ENCODE measurements around the gene SLC2A8.

SLC2A8 gene

DNA sequence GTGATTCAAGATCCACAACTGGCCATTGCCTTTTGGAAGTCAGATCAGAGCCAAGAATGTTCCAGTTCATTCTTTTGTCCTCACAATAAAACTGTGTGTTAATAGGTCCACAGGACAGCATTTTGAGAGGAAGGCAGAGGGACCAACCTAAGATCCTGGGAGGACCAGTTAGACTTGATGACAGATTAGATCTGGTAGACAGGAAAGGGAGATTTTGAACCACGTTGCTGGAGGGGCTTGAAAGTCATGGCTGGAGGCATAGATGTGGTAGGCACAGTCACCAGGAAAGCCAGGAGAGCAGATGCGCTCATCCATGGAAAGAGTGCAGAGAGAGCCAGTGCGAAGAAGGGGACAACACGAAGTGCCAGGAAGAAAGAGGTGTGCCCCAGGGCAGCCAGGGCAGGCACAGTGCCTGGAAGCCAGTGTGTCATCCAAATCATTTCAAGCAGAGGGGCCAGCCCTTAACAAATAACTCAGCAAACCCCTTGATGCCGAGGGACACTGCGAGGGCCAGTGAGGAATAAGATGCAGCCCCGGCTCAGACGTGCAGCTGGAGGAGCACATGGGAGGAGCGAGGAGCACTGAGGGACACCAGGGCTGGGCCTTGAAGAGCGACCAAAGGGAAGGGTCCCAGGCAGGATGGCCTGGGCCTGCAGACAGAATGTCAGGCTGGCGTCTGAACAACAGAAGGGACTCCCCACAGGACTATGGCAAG is 12.8 kb upstream of the SLC2A8 start:
- DNase-seq: peak; percentile 5

DNA sequence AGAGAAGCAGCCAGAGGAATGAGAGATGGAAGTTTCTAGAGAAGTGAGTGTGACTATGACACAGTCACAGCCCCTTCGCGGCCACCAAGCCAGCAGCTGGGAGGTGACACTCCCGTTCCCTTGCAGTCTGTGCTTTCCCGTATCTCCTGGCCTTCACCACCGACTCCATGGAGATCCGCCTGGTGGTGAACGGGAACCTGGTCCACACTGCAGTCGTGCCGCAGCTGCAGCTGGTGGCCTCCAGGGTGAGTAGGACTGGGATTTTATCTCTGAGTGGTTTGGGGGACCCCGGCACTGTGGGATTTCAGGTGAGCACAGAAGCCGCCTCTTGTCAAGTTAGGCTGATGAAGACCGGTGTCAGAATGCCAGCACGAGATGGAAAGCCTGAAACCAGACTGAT is 12.1 kb upstream of the SLC2A8 start:
- no peak for DNase-seq

DNA sequence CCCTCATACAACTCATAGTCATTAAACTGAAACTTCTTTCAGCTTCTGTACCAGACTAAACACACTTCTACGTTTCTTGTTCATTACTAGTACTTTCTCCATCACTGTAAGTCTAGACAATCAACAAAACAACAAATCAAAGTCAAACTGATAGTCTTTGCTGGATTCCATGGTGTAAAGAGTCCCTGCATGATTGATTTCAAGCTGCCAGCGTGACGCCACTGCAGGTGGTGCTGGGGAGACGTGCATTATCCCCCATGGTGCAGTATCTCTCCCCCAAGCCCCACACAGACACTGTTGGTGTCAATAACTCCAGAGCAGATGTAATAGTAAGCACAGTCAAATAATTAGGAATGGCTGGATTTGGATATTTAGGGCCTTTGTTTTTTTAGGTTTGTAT is 10.7 kb upstream of the SLC2A8 start:
- peak; percentile 4 for DNase-seq

DNA sequence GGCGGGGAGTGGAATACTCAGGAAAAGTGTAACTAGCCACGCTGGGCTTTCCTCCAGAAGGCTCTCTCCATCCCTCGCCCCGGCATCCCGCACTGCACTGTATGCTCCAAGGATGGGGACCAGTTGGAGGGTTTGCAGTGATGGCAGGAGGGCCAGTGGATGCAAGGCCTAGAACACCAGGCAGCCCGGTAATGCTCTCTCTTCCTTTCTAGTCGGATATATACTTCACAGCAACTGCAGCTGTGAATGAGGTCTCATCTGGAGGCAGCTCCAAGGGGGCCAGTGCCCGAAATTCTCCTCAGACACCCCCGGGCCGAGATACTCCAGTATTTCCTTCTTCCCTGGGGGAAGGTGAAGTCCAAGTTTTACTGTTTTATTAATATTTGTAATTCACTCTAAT is 10.0 kb upstream of the SLC2A8 start:
- no peak for DNase-seq

DNA sequence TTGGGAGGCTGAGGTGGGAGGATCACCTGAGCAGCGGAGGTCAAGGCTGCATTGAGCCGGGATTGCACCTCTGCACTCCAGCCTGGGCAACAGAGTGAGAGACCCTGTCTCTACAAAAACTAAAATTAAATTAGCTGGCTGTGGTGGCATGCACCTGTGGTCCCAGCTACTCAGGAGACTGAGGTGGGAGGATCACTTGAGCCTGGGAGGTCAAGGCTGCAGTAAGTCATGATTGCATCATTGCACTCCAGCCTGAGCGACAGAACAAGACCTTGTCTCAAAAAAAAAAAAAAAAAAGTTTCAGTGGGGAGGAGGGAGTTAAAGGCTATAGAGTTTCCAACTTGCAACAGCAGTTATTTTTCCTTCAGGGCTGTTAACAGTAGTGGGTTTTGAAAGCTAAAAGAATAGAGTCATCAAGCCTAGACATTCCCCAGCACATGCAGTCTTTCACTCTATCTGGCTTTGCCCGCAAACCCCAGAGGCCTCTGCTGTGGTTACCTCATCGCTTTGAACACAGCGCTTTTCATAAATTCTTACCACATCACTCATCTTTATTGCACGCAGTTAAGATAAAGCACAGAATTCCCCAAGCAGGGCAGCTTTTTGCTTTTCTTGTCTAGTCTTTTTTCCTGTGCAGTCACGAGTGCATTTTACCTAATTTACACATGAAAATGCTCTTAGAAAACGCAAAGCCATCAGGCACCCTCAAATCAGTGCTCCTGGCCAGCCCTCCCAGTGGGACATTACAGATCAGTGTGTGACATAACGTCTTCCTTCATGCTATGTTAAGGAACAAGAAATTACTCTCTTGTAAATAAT is 8.7 kb upstream of the SLC2A8 start:
- peak; percentile 80 for DNase-seq

DNA sequence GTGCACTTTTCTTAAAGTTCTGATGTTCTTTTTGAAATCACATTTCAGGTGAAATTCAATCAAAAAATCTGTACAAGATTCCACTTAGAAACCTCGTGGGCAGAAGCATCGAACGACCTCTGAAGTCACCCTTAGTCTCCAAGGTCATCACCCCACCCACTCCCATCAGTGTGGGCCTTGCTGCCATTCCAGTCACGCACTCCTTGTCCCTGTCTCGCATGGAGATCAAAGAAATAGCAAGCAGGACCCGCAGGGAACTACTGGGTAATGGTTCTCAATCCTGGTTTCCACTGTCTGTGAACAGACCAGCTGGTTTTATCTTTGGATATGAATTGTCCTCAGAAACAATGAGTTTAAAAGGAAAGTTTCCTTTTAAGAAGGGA is 8.1 kb upstream of the SLC2A8 start:
- DNase-seq: no peak

DNA sequence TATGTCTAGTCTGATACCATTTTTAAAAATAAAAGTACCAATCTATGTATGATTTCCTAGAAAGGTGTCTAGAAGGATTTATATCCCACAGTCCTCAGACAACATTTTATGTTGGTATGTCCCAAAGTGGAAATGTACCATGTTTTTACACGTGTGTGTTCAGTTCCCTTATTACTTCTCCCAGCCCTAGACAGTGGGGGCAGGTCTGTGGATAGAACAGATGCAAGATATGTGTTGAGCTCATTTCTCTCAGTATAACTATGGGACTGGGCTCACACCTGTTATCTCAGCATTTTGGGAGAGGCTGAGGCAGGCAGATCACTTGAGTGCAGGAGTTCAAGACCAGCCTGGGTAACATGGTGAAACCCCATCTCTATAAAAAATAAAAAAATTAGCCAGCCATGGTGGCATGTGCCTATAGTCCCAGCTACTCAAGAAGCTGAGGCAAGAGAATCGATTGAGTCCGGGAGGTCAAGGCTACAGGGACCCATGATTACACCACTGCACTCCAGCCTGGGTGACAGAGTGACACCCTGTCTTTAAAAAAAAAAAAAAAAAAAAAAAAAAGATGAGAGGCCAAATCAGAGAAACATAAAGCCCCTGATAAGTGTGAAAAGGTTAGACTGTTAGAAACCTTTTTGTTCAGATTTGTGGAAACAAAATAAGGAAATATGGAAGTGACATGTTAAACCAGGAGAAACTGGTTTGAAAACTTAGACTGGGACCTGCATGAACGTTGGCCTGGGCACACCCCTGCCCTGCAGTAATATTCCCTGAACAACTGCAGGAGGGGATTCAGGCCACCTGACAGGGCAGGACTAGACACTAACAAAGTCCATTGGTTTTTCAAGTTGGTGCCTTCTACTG is 7.4 kb upstream of the SLC2A8 start:
- DNase-seq: no peak

DNA sequence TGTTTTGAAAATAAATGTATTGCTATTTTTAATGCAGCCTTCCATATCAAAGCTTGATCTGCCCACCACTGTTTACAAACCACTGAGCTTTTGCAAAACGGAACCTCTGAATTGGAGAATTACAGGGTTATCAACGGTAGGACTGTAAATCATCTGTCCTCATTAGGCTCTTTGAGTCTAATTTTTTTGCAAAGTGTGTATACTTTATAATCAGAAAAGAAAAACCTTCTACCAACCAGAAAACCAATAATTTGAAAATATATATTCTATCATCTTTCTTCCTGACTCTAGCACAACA is 6.8 kb upstream of the SLC2A8 start:
- DNase-seq: no peak

DNA sequence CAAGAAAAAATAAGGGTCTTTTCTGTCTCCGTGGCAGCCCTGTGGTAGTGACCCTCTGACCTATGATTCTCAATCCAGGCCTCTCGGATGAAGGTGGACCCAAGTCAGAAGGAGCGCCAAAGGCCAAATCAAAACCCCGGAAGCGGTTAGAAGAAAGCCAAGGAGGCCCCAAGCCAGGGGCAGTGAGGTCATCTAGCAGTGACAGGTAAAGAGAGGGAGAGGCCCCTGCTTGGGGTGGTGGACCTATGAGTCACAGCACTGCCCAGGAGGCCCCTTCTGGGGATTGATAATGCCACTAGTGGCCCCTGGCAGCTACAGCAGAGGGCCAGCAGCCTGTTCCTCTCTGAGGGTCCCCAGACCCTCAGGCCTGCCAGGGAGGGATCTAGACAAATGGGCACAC is 6.4 kb upstream of the SLC2A8 start:
- no peak for DNase-seq

DNA sequence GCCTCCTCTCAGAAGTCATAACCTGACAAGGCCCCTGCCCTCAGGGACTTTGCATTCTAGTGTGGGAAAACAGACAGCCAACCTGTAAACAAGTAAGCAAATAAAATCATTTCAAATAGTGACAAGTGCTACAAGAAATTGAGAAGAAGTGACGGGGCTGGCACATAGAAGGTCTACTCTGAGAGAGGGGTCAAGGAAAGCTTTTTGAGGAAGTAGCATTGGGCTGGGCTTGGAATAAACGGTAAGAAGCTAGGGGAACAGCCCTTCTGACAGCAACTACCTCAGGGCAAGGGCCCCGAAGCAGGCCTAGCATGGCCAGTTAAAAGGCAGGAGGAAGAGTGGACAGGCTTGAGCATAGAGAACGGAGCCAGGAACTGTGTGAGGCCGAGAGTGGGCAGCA is 4.8 kb upstream of the SLC2A8 start:
- DNase-seq: no peak

DNA sequence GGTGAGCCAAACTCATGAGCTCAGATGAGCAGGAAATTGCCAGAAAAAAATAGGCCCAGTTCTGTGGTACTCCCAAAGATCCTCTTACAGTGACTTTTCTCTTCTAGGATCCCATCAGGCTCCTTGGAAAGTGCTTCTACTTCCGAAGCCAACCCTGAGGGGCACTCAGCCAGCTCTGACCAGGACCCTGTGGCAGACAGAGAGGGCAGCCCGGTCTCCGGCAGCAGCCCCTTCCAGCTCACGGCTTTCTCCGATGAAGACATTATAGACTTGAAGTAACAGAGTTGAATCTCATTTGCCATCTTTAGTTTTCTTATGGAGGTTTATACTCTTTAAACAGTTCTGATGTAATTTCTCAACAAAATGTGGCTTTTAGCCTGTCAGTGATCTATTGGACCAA is 4.0 kb upstream of the SLC2A8 start:
- no peak for DNase-seq

DNA sequence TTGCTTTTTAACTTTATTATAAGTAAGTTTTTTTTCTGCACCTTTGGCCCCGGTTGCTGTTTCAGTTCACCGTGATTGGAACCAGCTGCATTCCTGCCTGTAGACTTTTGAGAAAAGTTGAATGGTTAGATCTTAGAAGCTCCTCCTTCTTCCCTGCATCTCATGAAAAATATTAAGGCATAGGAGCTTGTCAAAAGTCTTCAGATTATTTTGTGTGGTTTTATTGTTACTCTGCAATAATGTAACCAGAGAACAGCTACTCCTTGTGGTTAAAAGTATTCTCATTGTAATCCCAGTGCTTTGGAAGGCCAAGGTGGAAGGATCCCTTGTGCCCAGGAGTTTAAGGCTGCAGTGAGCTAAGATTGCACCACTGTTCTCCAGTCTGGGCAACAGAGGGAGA is 3.3 kb upstream of the SLC2A8 start:
- no peak for DNase-seq

DNA sequence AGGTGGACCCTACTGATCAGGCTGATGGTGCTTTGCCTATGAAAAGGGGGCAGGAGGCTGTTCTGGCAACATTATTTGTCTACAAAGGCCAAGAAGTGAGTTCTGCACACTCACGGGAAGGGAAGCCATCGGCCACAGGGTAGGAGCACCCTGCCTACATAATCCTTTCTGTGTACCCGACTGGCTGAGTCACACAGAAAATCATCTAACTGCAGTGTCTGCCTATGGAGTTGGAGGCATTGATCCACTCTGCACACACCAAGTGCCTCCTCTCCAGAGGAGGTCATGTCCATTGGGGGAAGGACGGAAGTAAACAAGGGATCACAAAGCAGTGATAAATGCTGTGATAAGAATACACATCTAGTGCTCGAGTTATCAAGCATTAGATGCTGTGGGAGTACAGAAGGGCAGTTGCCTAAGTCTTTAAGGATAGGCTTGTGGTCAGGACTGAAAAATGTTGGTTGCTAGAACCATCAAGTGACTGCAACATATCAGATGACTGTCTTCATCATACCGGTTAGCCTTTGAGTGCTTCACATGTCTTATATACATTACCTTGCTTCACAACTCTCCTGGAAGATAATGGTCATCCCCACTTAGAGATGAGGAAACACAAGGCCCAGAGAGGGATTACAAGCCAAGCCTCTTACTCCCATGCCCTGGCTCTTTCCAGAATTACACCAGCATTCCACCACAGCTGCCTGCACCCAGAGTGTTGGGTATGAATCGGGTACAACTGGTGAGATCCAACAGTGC is 1.3 kb upstream of the SLC2A8 start:
- DNase-seq: no peak

DNA sequence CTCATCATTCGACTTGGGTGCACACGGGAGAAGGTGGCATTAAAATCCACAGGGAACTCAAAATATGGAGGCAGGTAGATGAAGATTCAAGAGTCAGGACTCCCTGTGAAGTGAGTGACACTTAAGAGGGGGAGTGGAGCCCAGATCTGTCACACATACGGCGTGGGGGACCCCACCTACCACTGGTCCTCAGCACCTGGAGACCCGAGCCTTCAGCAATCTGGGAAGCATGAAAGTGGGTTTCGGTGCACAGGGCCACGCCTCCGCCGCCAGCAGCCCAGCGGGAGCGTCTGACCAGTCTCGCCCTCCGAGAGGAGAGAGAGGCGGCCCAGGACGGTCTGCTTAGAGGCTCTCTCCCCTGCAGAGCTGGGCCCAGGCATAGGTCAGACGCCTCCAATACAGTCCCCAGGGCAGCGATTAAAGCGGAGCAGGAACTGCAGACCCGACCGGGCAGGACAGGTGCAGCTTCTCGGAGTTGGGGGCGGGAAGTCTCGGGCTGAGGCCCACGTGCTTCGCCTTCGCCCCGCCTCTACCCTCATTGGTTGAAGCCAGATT is 639 bp upstream of the SLC2A8 start:
- no peak for DNase-seq

DNA sequence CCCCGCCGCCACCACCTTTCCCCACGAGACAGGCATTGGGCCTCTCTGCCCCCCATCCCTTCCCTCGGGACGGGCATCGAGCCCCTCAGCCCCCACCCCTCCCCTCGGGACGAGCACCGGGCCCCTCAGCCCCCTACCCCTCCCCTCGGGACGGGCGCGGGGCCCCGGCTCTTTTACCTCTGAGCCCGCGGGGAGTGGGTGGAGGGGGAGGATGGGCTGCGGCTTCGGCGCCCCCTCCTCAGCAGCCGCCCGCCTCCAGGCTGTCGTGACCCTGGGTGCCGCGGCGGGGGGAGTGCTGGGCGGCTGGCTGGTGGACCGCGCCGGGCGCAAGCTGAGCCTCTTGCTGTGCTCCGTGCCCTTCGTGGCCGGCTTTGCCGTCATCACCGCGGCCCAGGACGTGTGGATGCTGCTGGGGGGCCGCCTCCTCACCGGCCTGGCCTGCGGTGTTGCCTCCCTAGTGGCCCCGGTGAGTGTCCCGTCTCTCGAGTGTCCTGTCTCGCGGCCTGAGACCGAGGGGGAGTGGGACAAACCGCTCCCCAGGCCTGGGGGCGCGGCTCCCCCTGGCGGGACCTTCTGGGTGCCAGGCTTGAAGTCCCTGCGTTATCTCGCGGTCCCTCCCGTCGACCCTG is 791 bp downstream of the SLC2A8 start:
- DNase-seq: peak; percentile 52

DNA sequence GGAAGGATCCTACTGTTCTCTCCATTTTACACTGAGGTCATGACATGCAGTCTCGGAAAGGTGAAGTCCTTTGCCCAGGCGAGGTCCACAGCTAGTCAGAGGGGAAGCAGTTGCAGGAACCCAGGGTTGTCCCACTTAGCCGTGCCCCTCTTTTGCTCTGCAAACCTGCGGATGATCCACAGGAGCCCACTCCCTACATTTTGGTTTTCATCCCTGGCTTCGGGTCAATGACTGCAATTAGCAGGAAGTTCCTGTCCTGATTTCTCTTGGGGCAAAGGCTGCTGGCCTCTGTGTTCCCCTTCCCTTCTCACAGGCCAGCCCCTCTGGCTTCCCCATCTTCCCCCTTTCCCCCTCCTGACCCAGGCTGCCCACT is 1.3 kb downstream of the SLC2A8 start:
- DNase-seq: no peak

DNA sequence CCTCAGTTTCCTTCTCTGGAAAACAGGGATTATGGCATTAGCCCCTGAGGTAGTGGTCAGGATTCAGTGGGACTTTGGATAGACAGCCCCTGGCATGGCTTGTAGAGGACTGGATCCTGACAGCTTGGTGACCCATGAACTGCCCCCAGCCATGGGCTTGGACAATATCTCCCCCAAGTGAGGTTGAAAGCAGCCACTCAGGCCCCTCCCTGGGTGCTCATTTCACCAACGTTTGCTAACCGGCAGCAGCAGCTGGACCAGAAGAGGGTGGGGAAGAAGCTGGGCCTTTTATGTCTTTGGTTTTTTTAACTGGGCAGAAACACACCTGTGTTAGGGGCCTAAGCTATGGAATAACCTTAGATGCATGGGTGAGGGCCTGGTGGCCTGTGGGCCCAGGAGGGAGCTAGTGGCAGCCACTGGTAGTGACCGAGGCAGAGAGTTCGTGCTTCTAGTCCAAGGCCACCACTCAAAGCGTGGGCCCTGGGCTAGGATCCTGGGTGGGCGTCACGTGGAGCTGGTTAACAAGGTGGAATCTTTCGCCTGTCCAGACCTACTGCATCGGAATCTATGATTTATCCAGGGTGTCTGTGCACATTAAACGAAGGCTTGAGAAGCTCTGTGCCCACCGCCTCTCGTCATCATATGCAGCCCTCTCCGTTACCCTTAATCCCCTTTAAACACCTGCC is 1.9 kb downstream of the SLC2A8 start:
- DNase-seq: no peak

DNA sequence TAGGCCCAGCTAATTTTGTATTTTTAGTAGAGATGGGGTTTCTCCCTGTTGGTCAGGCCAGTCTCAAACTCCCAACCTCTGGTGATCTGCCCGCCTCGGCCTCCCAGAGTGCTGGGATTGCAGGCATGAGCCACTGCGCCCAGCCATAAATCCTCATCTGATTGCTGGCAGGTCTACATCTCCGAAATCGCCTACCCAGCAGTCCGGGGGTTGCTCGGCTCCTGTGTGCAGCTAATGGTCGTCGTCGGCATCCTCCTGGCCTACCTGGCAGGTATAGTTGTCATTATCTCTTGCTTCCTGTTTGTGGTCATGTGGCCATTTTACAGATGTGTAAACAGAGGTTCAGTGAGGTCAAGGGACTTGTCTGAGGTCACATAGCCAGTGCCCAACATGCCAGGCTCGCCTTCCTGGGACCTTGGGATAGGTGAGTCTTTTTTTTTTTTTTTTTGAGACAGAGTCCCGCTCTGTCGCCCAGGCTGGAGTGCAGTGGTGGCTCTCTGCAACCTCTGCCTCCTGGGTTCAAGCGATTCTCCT is 2.8 kb downstream of the SLC2A8 start:
- DNase-seq: no peak

DNA sequence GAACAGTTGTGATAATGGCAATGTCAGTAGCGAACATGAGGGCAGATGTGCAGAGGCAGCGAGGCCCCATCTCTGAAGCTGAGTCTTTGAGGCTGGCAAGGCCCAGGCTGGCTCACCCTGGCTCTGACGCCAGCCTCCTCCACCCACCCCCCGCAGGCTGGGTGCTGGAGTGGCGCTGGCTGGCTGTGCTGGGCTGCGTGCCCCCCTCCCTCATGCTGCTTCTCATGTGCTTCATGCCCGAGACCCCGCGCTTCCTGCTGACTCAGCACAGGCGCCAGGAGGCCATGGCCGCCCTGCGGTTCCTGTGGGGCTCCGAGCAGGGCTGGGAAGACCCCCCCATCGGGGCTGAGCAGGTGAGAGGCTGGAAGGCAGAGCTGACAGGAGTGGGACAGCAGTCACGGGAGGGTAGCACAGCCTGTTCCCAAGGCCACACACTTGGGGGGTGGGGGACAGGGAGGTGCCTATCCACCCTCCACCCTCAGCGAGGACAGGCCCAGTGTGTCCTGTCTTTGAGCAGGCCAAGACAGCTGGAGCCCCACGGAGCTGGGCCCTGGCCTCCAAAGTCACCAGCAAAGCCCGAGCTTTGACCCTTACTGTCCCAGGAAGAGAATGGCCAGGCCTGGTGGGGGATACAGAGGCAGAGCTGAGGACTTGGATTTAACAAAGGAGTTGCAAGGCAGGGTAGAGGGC is 5.6 kb downstream of the SLC2A8 start:
- DNase-seq: no peak

DNA sequence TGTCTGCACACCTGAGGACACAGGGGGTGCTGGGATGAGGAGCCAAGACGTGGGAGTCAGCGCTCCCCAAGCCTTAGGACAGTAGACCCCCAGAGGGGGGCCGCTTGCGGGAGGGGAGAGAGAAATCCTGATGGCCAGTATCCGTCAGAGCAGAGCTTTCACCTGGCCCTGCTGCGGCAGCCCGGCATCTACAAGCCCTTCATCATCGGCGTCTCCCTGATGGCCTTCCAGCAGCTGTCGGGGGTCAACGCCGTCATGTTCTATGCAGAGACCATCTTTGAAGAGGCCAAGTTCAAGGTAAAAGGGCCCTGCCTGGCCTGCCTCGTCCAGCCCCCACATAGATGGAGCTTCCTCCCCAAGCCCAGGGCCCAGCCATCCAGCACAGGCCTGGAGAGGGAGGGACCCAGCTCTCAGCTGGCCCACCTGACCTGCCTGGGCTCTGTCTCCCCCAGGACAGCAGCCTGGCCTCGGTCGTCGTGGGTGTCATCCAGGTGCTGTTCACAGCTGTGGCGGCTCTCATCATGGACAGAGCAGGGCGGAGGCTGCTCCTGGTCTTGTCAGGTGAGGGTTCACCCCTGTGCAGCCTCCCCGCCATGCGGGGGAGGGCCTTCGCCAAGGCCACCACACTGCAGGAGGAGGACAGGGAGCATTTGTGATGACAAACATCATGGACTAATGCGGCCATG is 6.7 kb downstream of the SLC2A8 start:
- DNase-seq: no peak
